ENCODE measurements around the gene SAYSD1.

Gene SAYSD1

GRCh38 chr6:39056191-39056590 lies 58.8 kb downstream of the SAYSD1 start:
- DNase-seq, result no peak

- no peak for DNase-seq
These were observed 59.3 kb downstream of the SAYSD1 start for GRCh38 chr6:39055661-39056060.

- no peak for DNase-seq
These were observed 60.3 kb downstream of the SAYSD1 start for GRCh38 chr6:39054577-39055142.
